HG03108 (cell line): ENCODE results near the gene DNAJC22.
"Not testable (repeated sequence)": the region's sequence is repeated elsewhere in the genome, so short reads cannot be mapped to it uniquely, and the experiment has no call there.

ENCODE experiments used
- ATAC-seq: cut with Tn5 transposase; IDR thresholded peaks from one replicate; pipeline ENCODE4 v1.9.1; 2021; ENCODE audit warnings: moderate library complexity; ENCODE audit not compliant: unreplicated experiment

The DNAJC22 gene

GRCh38 chr12:49367381-49368239 lies 20.9 kb downstream of the DNAJC22 start, which contains the start of gene SPATS2:
SPATS2 (plus strand) TSS chr12:49367462; CDS start chr12:49461013, 93,551 bp downstream.
- ATAC-seq: no peak

GRCh38 chr12:49368240-49368600 lies 21.5 kb downstream of the DNAJC22 start:
- ATAC-seq: no peak

GRCh38 chr12:49369411-49370145 lies 22.9 kb downstream of the DNAJC22 start:
- ATAC-seq: no peak

- ATAC-seq: no peak
Measured at GRCh38 chr12:49370539-49370938, 23.9 kb downstream of the DNAJC22 start.

- ATAC-seq: peak; percentile 70
Measured at GRCh38 chr12:49375406-49375805, 28.7 kb downstream of the DNAJC22 start.

GRCh38 chr12:49377386-49377785 lies 30.7 kb downstream of the DNAJC22 start:
- no peak for ATAC-seq

- ATAC-seq: not testable (repeated sequence)
Measured at GRCh38 chr12:49380184-49380583, 33.5 kb downstream of the DNAJC22 start.

- no peak for ATAC-seq
Measured at GRCh38 chr12:49388682-49389386, 42.1 kb downstream of the DNAJC22 start.

GRCh38 chr12:49389387-49389703 lies 42.7 kb downstream of the DNAJC22 start:
- ATAC-seq: no peak

- ATAC-seq: no peak
Measured at GRCh38 chr12:49397000-49397399, 50.3 kb downstream of the DNAJC22 start.

GRCh38 chr12:49400304-49400703 lies 53.6 kb downstream of the DNAJC22 start:
- ATAC-seq: no peak
